ENCODE results near the gene FAXDC2. TPM values are rescaled to one million over a fixed set of nuclear protein-coding genes. Genes with fewer than 3 reads are reported as not detected.

The FAXDC2 gene
- total RNA-seq, 1 experiment from 2014 or later = 0.95 TPM

DNA sequence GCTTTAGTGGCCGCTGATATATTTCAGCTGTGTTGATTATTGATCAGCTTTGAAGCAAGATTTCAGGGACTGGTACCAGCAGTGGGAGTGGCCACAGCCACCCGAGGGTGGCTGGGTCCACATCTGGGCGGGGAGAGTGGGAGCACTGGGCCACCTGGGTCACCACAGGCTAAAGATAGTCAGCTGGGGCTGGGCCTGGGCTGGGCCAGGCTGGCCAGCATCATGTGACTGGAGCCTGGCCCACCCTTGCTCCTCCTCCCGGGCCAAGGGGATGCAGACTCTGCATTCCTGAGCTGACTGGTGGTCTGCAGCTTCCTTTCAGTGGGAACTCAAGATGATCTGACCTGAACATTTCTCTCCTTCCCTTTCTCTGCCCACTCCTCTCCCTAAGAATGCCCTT lies 68.1 kb downstream of the FAXDC2 start:
- no peak for DNase-seq
- H3K27me3 ChIP-seq (replicated peaks; ENCODE audit: control insufficient read depth, insufficient read depth, low read length) = no peaks in the 10 kb centered on the region
- peaks cover 39% of the 10 kb centered on the region for H3K4me1 ChIP-seq
- intact Hi-C loops (cut with micrococcal nuclease; ENCODE audit: unreplicated experiment) = no loop called here
- no peaks in the 10 kb centered on the region for H3K9me3 Mint-ChIP-seq (ENCODE audit: unreplicated experiment)
- H3K27ac Mint-ChIP-seq (ENCODE audit: unreplicated experiment) = peak overlapping the region; percentile 34
- H3K27me3 Mint-ChIP-seq (ENCODE audit: insufficient read depth, unreplicated experiment) = no peaks in the 10 kb centered on the region
- TF ChIP-seq, protein P1, sequence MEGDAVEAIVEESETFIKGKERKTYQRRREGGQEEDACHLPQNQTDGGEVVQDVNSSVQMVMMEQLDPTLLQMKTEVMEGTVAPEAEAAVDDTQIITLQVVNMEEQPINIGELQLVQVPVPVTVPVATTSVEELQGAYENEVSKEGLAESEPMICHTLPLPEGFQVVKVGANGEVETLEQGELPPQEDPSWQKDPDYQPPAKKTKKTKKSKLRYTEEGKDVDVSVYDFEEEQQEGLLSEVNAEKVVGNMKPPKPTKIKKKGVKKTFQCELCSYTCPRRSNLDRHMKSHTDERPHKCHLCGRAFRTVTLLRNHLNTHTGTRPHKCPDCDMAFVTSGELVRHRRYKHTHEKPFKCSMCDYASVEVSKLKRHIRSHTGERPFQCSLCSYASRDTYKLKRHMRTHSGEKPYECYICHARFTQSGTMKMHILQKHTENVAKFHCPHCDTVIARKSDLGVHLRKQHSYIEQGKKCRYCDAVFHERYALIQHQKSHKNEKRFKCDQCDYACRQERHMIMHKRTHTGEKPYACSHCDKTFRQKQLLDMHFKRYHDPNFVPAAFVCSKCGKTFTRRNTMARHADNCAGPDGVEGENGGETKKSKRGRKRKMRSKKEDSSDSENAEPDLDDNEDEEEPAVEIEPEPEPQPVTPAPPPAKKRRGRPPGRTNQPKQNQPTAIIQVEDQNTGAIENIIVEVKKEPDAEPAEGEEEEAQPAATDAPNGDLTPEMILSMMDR (IDR thresholded peaks at IDR 0.05; ENCODE audit: insufficient read depth in 1 of 2, low read depth in 1 of 2, low read length in 1 of 2, severe bottlenecking in 1 of 2, unreplicated experiment in 1 of 2) = no peak
- H3K4me3 Mint-ChIP-seq (ENCODE audit: unreplicated experiment) = no peak overlapping the region
- no peaks in the 10 kb centered on the region for H3K36me3 ChIP-seq (ENCODE audit: control insufficient read depth, insufficient read depth, low read length)
- H3K4me3 ChIP-seq (ENCODE audit: low read depth, low read length) = no peak overlapping the region
- H3K36me3 Mint-ChIP-seq (ENCODE audit: insufficient read depth, unreplicated experiment) = peaks cover 44% of the 10 kb centered on the region
- BruUV-seq (replicated peaks) = no TSS peak
- CTCF ChIA-PET = interaction anchor here (0.6 kb wide), 1 partner anchor 314 kb away, joined by 3 read pairs; no protein-coding TSS in a partner anchor
- H3K9me3 ChIP-seq = no peaks in the 10 kb centered on the region
- POLR2A ChIA-PET = no interaction called here
- peaks cover 26% of the 10 kb centered on the region for H3K4me1 Mint-ChIP-seq (ENCODE audit: low read depth, unreplicated experiment)

DNA sequence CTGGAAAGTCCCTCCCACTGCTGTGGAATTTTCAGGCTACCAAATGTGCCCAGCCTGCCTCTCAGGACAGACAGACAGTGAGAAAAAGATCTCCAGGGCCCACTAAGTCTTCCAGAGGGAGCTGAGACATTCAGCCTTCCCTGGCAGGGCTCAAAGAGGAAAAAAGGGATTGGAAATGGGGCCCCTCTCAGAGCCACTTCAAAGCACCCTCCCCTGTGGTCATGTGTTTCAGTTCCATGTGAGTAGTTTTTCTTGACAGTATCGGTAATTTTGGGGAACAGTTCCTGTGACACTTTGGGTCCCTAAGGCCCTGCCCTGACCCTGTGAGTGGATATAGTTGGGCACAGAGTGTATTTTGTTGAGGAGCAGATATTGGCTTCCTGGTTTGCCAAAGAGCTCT lies 70.3 kb downstream of the FAXDC2 start:
- ChIA-PET POLR2A (no interaction called here), CTCF (no interaction called here)
- Histone ChIP-seq H3K9me3 (no peaks in the 10 kb centered on the region), H3K27me3 (replicated peaks; ENCODE audit: control insufficient read depth, insufficient read depth, low read length) (no peaks in the 10 kb centered on the region), H3K4me3 (ENCODE audit: low read depth, low read length) (no peak overlapping the region), H3K4me1 (peaks cover 24% of the 10 kb centered on the region), H3K36me3 (ENCODE audit: control insufficient read depth, insufficient read depth, low read length) (no peaks in the 10 kb centered on the region)
- Mint-ChIP-seq H3K36me3 (ENCODE audit: insufficient read depth, unreplicated experiment) (peaks cover 35% of the 10 kb centered on the region), H3K27me3 (ENCODE audit: insufficient read depth, unreplicated experiment) (no peaks in the 10 kb centered on the region), H3K27ac (ENCODE audit: unreplicated experiment) (no peak overlapping the region), H3K4me3 (ENCODE audit: unreplicated experiment) (no peak overlapping the region), H3K9me3 (ENCODE audit: unreplicated experiment) (no peaks in the 10 kb centered on the region), H3K4me1 (ENCODE audit: low read depth, unreplicated experiment) (peaks cover 19% of the 10 kb centered on the region)
- DNase-seq = no peak
- intact Hi-C loops (cut with micrococcal nuclease; ENCODE audit: unreplicated experiment) = no loop called here
- BruUV-seq (replicated peaks) = no TSS peak
- TF ChIP-seq, protein P1 (IDR thresholded peaks at IDR 0.05; ENCODE audit: insufficient read depth in 1 of 2, low read depth in 1 of 2, low read length in 1 of 2, severe bottlenecking in 1 of 2, unreplicated experiment in 1 of 2) = no peak

DNA sequence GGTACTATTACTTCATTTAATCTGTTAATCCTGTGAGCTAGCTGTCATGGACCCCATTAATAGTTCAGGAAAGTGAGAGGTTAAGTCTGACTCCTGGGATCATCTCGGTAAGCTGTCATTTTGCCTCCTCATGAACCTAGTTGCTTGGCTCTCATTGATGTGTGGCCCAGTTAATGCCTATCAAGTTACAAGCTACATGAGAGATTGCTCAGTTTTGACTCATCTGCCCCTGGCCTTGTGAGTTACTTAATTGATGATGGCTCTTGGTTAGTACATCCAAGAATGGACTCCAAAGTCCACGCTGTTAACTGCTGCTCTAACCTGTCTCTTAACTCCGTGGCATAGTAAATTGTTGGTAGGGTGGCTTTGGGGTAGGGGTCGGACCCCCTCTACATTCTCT lies 71.3 kb downstream of the FAXDC2 start:
- H3K4me1 ChIP-seq = peaks cover 22% of the 10 kb centered on the region
- DNase-seq = no peak
- no peaks in the 10 kb centered on the region for H3K9me3 Mint-ChIP-seq (ENCODE audit: unreplicated experiment)
- no peak overlapping the region for H3K4me3 ChIP-seq (ENCODE audit: low read depth, low read length)
- H3K27me3 Mint-ChIP-seq (ENCODE audit: insufficient read depth, unreplicated experiment) = no peaks in the 10 kb centered on the region
- no TSS peak for BruUV-seq (replicated peaks)
- H3K9me3 ChIP-seq = no peaks in the 10 kb centered on the region
- peaks cover 35% of the 10 kb centered on the region for H3K36me3 Mint-ChIP-seq (ENCODE audit: insufficient read depth, unreplicated experiment)
- intact Hi-C loops (cut with micrococcal nuclease; ENCODE audit: unreplicated experiment) = no loop called here
- H3K36me3 ChIP-seq (ENCODE audit: control insufficient read depth, insufficient read depth, low read length) = no peaks in the 10 kb centered on the region
- no peaks in the 10 kb centered on the region for H3K27me3 ChIP-seq (replicated peaks; ENCODE audit: control insufficient read depth, insufficient read depth, low read length)
- H3K27ac Mint-ChIP-seq (ENCODE audit: unreplicated experiment) = no peak overlapping the region
- peaks cover 16% of the 10 kb centered on the region for H3K4me1 Mint-ChIP-seq (ENCODE audit: low read depth, unreplicated experiment)
- ChIA-PET POLR2A (no interaction called here), CTCF (no interaction called here)
- TF ChIP-seq, protein P1 (IDR thresholded peaks at IDR 0.05; ENCODE audit: insufficient read depth in 1 of 2, low read depth in 1 of 2, low read length in 1 of 2, severe bottlenecking in 1 of 2, unreplicated experiment in 1 of 2) = no peak
- no peak overlapping the region for H3K4me3 Mint-ChIP-seq (ENCODE audit: unreplicated experiment)
